Keratinocyte (primary cell): ENCODE measurements around the gene BAIAP2L2. TPM values are rescaled to one million over a fixed set of nuclear protein-coding genes. Genes with fewer than 3 reads are reported as not detected.

ENCODE experiments used
- DNase-seq: peaks from one replicate; pipeline ENCODE4 v3.0.0-alpha.2; 2011; ENCODE audit warnings: low read depth, missing footprints, low spot score
- FAIRE-seq: peaks from 2 replicates; lab custom pipeline; 2011; peaks lifted over from hg19 to GRCh38; lab: Jason Lieb, UNC
- H2AFZ ChIP-seq: 2 replicates; pipeline ENCODE4 v1.6.0; 2012; ENCODE audit warnings: low read length, control low read depth, inconsistent platforms; ENCODE audit not compliant: control insufficient read depth
- H3K27ac ChIP-seq: 2 replicates; pipeline ENCODE4 v1.5.1; 2011; ENCODE audit warnings: low read length; ENCODE audit not compliant: control insufficient read depth, insufficient read depth
- H3K27me3 ChIP-seq: 3 replicates; pipeline ENCODE4 v1.6.0; 2011; ENCODE audit warnings: low read length; ENCODE audit not compliant: control insufficient read depth, insufficient read depth; ENCODE audit errors: extremely low read depth
- H3K36me3 ChIP-seq, 2 experiments: 2 replicates in 1 of 2; 3 replicates in 1 of 2; pipeline ENCODE4 v1.5.1; 2011; ENCODE audit warnings: low read length in 2 of 2, mild to moderate bottlenecking in 1 of 2; ENCODE audit not compliant: control insufficient read depth in 2 of 2, insufficient read depth in 2 of 2; ENCODE audit errors: extremely low read depth in 1 of 2
- H3K4me1 ChIP-seq: 3 replicates; pipeline ENCODE4 v1.5.1; 2011; ENCODE audit warnings: low read length; ENCODE audit not compliant: control insufficient read depth, insufficient read depth; ENCODE audit errors: extremely low read depth
- H3K4me2 ChIP-seq: 3 replicates; pipeline ENCODE4 v1.6.0; 2011; ENCODE audit warnings: low read depth, low read length; ENCODE audit not compliant: control insufficient read depth, insufficient read depth; ENCODE audit errors: extremely low read depth
- H3K4me3 ChIP-seq, 3 experiments: fragments of 200-600 bp in 1 of 3; sonication (generic) in 1 of 3; 2 replicates in 2 of 3; 3 replicates in 1 of 3; pipeline ENCODE4 v1.5.1; 2011 to 2016; ENCODE audit warnings: low read length in 3 of 3, mild to moderate bottlenecking in 3 of 3, control low read depth in 2 of 3, inconsistent platforms in 1 of 3, low read depth in 1 of 3, mixed read lengths in 1 of 3, mixed run types in 1 of 3, moderate library complexity in 1 of 3; ENCODE audit not compliant: control insufficient read depth in 2 of 3, insufficient read depth in 2 of 3; ENCODE audit errors: extremely low read depth in 1 of 3
- H3K79me2 ChIP-seq: 2 replicates; pipeline ENCODE4 v1.6.0; 2012; ENCODE audit warnings: low read length; ENCODE audit not compliant: control insufficient read depth, insufficient read depth
- H3K9ac ChIP-seq: 3 replicates; pipeline ENCODE4 v1.6.0; 2011; ENCODE audit warnings: low read length; ENCODE audit not compliant: control insufficient read depth, insufficient read depth; ENCODE audit errors: extremely low read depth
- H3K9me1 ChIP-seq: 3 replicates; pipeline ENCODE4 v1.6.0; 2011; ENCODE audit warnings: low read length; ENCODE audit not compliant: control insufficient read depth, insufficient read depth; ENCODE audit errors: extremely low read depth
- H3K9me3 ChIP-seq: 2 replicates; pipeline ENCODE4 v1.5.1; 2012; ENCODE audit warnings: low read depth, low read length; ENCODE audit not compliant: control insufficient read depth
- H4K20me1 ChIP-seq: 3 replicates; pipeline ENCODE4 v1.6.0; 2011; ENCODE audit warnings: low read length; ENCODE audit not compliant: control insufficient read depth, insufficient read depth; ENCODE audit errors: extremely low read depth
- CTCF ChIP-seq, 3 experiments: IDR thresholded peaks in 1 of 3; conservative IDR thresholded peaks in 1 of 3; optimal IDR thresholded peaks in 1 of 3; 2 replicates in 2 of 3; 3 replicates in 1 of 3; pipeline versions ENCODE3 to v1.5.1; 2011; ENCODE audit warnings: low read length in 3 of 3, mild to moderate bottlenecking in 3 of 3, moderate library complexity in 2 of 3, control low read depth in 1 of 3, inconsistent platforms in 1 of 3; ENCODE audit not compliant: insufficient read depth in 2 of 3; ENCODE audit errors: extremely low read depth in 1 of 3
- EZH2 ChIP-seq: IDR thresholded peaks from one replicate; pipeline ENCODE4 v1.6.1; 2012; ENCODE audit warnings: inconsistent platforms, mild to moderate bottlenecking, low read length, moderate library complexity
- dilution Hi-C: fragments of 300-500 bp; cut with MboI; formaldehyde crosslinking; loops from one replicate; pipeline ENCODE4 v1.7.0; 2020; ENCODE audit warnings: low sequenced_read_pairs; ENCODE audit not compliant: extremely low pct_ligation_motif_present
- polyA plus RNA-seq, 5 experiments: library from polyadenylated mRNA; depleted of rRNA in 3 of 5; stranded (reverse) in 3 of 5; stranded (forward) in 1 of 5; unstranded in 1 of 5; fragments of >200 nt; gene quantifications; 1 replicate in 1 of 5; 2 replicates in 3 of 5; 3 replicates in 1 of 5; pipeline versions ENCODE4 v1.2.1 to v1.2.3, GENCODE V29; 2011 to 2012; ENCODE audit warnings: missing spikeins in 2 of 5, low read depth in 1 of 5, low replicate concordance in 1 of 5

The BAIAP2L2 gene
- polyA plus RNA-seq, 1 donor (not counting 4 experiments of a cell fraction or from before 2014, with no cell fraction given): 2.3 TPM

- no peaks in the 10 kb centered on the region for H3K27me3 ChIP-seq
- no peak overlapping the region for H3K27ac ChIP-seq
- no peaks in the 10 kb centered on the region for H3K4me1 ChIP-seq
- no peak overlapping the region for H2AFZ ChIP-seq
- no peak for FAIRE-seq
- H3K79me2 ChIP-seq: no peaks in the 10 kb centered on the region
- no peaks in the 10 kb centered on the region for H3K9me3 ChIP-seq
- no peak overlapping the region for H3K4me2 ChIP-seq
- peaks cover 30 to 32% of the 10 kb centered on the region in 2 experiments for H3K36me3 ChIP-seq
- no peaks in the 10 kb centered on the region for H4K20me1 ChIP-seq
- no peak overlapping the region for H3K9ac ChIP-seq
- no peaks in the 10 kb centered on the region for H3K9me1 ChIP-seq
- dilution Hi-C loops: no loop called here
- TF ChIP-seq CTCF (optimal IDR thresholded peaks at IDR 0.05 in 1 of 3, IDR thresholded peaks at IDR 0.05 in 1 of 3, conservative IDR thresholded peaks at IDR 0.05 in 1 of 3; ENCODE audit: extremely low read depth in 1 of 3, insufficient read depth in 2 of 3, low read length in 3 of 3) (no peak), EZH2 (no peak)
- no peak overlapping the region for H3K4me3 ChIP-seq
- DNase-seq: no peak
Measured at GRCh38 chr22:38071421-38072321, 38.8 kb downstream of the BAIAP2L2 start.

- Histone ChIP-seq H3K4me3 (no peak overlapping the region), H3K4me2 (no peak overlapping the region), H4K20me1 (no peaks in the 10 kb centered on the region), H3K27me3 (no peaks in the 10 kb centered on the region), H2AFZ (no peak overlapping the region), H3K9ac (no peak overlapping the region), H3K27ac (no peak overlapping the region), H3K9me1 (no peaks in the 10 kb centered on the region), H3K4me1 (no peaks in the 10 kb centered on the region), H3K36me3 (peaks cover 32 to 36% of the 10 kb centered on the region in 2 experiments), H3K9me3 (no peaks in the 10 kb centered on the region), H3K79me2 (no peaks in the 10 kb centered on the region)
- TF ChIP-seq CTCF (optimal IDR thresholded peaks at IDR 0.05 in 1 of 3, IDR thresholded peaks at IDR 0.05 in 1 of 3, conservative IDR thresholded peaks at IDR 0.05 in 1 of 3; ENCODE audit: extremely low read depth in 1 of 3, insufficient read depth in 2 of 3, low read length in 3 of 3) (no peak), EZH2 (no peak)
- FAIRE-seq: no peak
- DNase-seq: no peak
- dilution Hi-C loops: no loop called here
Measured at GRCh38 chr22:38070250-38070921, 40.1 kb downstream of the BAIAP2L2 start.
